Ramos (cell line): Measurements from ENCODE around the gene DCTPP1.

Experiments
- in situ Hi-C: fragments of 300-500 bp; cut with MboI; formaldehyde crosslinking; loops from one replicate; pipeline ENCODE4 v1.14.3; 2022; ENCODE audit warnings: low sequenced_read_pairs; ENCODE audit not compliant: unreplicated experiment

DCTPP1 gene

GRCh38 chr16:30449116-30449435, 19.2 kb upstream of the DCTPP1 start:
- in situ Hi-C loops, result no loop called here

- in situ Hi-C loops, result no loop called here
Observed at GRCh38 chr16:30447512-30448226, 17.8 kb upstream of the DCTPP1 start.

- in situ Hi-C loops, result no loop called here
Observed at GRCh38 chr16:30446203-30446595, 16.4 kb upstream of the DCTPP1 start.

- in situ Hi-C loops, result no loop called here
Observed at GRCh38 chr16:30445408-30446202, 15.8 kb upstream of the DCTPP1 start, which contains the start of gene SEPHS2. TSS of gene SEPHS2 (minus strand) at chr16:30445874. CDS start at chr16:30445727, 147 bp downstream.

GRCh38 chr16:30445149-30445407, 15.2 kb upstream of the DCTPP1 start:
- in situ Hi-C loops, result no loop called here

- in situ Hi-C loops, result no loop called here
Observed at GRCh38 chr16:30444231-30445148, 14.7 kb upstream of the DCTPP1 start.

- in situ Hi-C loops, result no loop called here
Observed at GRCh38 chr16:30443631-30444030, 13.8 kb upstream of the DCTPP1 start.

- in situ Hi-C loops, result no loop called here
Observed at GRCh38 chr16:30439720-30440348, 10.0 kb upstream of the DCTPP1 start.

GRCh38 chr16:30438835-30439234, 9.0 kb upstream of the DCTPP1 start:
- in situ Hi-C loops, result no loop called here

- in situ Hi-C loops, result no loop called here
Observed at GRCh38 chr16:30437511-30438046, 7.7 kb upstream of the DCTPP1 start.

GRCh38 chr16:30434852-30435251, 5.0 kb upstream of the DCTPP1 start:
- in situ Hi-C loops, result no loop called here

- in situ Hi-C loops, result no loop called here
Observed at GRCh38 chr16:30430428-30430970, 669 bp upstream of the DCTPP1 start.

- in situ Hi-C loops, result loop anchor here (10.0 kb wide), 1 partner anchor 365 kb away; the partner anchor contains the start of gene ALDOA
Observed at GRCh38 chr16:30429418-30429677, 482 bp downstream of the DCTPP1 start.

GRCh38 chr16:30428055-30428454, 1.8 kb downstream of the DCTPP1 start:
- in situ Hi-C loops, result loop anchor here (10.0 kb wide), 1 partner anchor 363 kb away; the partner anchor contains the start of gene ALDOA

- in situ Hi-C loops, result loop anchor here (5.0 to 10.0 kb wide), 2 partner anchors 186 to 356 kb away; partner anchors contain the start of gene ALDOA
Observed at GRCh38 chr16:30421010-30421409, 8.8 kb downstream of the DCTPP1 start.

- in situ Hi-C loops, result no loop called here
Observed at GRCh38 chr16:30418350-30419181, 11.3 kb downstream of the DCTPP1 start.

- in situ Hi-C loops, result no loop called here
Observed at GRCh38 chr16:30417529-30418349, 12.1 kb downstream of the DCTPP1 start.
